Activated B cell treated with CpG ODN at 0.5 μM for 24 hours (primary cell): ENCODE measurements around the gene PXDN. TPM values are rescaled to one million over a fixed set of nuclear protein-coding genes. Genes with fewer than 3 reads are reported as not detected.

Experiments
- ATAC-seq: fragments of 200-7000 bp; cut with Tn5 transposase; one replicate; pipeline ENCODE4 v1.10.0; 2021; ENCODE audit warnings: low read depth, mild to moderate bottlenecking, moderate library complexity
- CTCF ChIA-PET: fragments of 350-600 bp; sonication (Branson Sonifier 250); formaldehyde crosslinking; loops from one replicate; lab custom pipeline; 2021; ENCODE audit warnings: antibody characterized with exemption; lab: Charles Lee
- POLR2A ChIA-PET: fragments of 350-600 bp; sonication (Branson Sonifier 250); formaldehyde crosslinking; loops from one replicate; lab custom pipeline; 2021; ENCODE audit warnings: antibody characterized with exemption; lab: Charles Lee
- DNase-seq: peaks from one replicate; pipeline ENCODE4 v3.0.0; 2022
- H3K27ac Mint-ChIP-seq: one replicate; pipeline ENCODE4 v1.8.0; 2020; ENCODE audit warnings: mixed read lengths
- H3K27me3 Mint-ChIP-seq: one replicate; pipeline ENCODE4 v1.8.0; 2021; ENCODE audit warnings: mixed read lengths
- H3K36me3 Mint-ChIP-seq: one replicate; pipeline ENCODE4 v1.8.0; 2021; ENCODE audit warnings: low read depth, mixed read lengths
- H3K4me1 Mint-ChIP-seq: one replicate; pipeline ENCODE4 v1.8.0; 2021; ENCODE audit warnings: mixed read lengths
- H3K4me3 Mint-ChIP-seq: one replicate; pipeline ENCODE4 v1.8.0; 2020; ENCODE audit warnings: mild to moderate bottlenecking, mixed read lengths
- H3K9me3 Mint-ChIP-seq: one replicate; pipeline ENCODE4 v1.8.0; 2020; ENCODE audit warnings: mixed read lengths
- CTCF ChIP-seq: fragments of 200-600 bp; IDR thresholded peaks from one replicate; pipeline ENCODE4 v1.8.0; 2022; ENCODE audit warnings: antibody characterized with exemption, mild to moderate bottlenecking
- intact Hi-C: fragments of 100-400 bp; cut with micrococcal nuclease; formaldehyde crosslinking; loops from one replicate; pipeline ENCODE4 v1.15.1; 2024
- total RNA-seq: library from RNA; stranded (reverse); gene quantifications from 2 replicates; pipeline ENCODE4 v1.2.3, GENCODE V29; 2022

PXDN gene
- total RNA-seq, 1 donor from 2014 or later = 1.1 TPM

- ATAC-seq = no peak
- Mint-ChIP-seq H3K27ac (no peak overlapping the region), H3K36me3 (no peaks in the 10 kb centered on the region), H3K4me1 (no peaks in the 10 kb centered on the region), H3K4me3 (no peak overlapping the region), H3K9me3 (no peaks in the 10 kb centered on the region), H3K27me3 (peaks cover 16% of the 10 kb centered on the region)
- CTCF ChIA-PET = no interaction called here
- intact Hi-C loops = no loop called here
- DNase-seq = no peak
- POLR2A ChIA-PET = no interaction called here
- TF ChIP-seq CTCF = no peak
Measured at GRCh38 chr2:1594373-1595171, 149.7 kb downstream of the PXDN start.

GRCh38 chr2:1594123-1594372 is 150.3 kb downstream of the PXDN start:
- Mint-ChIP-seq H3K27me3 (peaks cover 17% of the 10 kb centered on the region), H3K36me3 (no peaks in the 10 kb centered on the region), H3K27ac (no peak overlapping the region), H3K9me3 (no peaks in the 10 kb centered on the region), H3K4me3 (no peak overlapping the region), H3K4me1 (no peaks in the 10 kb centered on the region)
- ChIA-PET POLR2A (no interaction called here), CTCF (no interaction called here)
- intact Hi-C loops = no loop called here
- DNase-seq = no peak
- ATAC-seq = no peak
- no peak for TF ChIP-seq CTCF

GRCh38 chr2:1593371-1594122 is 150.8 kb downstream of the PXDN start:
- Mint-ChIP-seq H3K27me3 (peaks cover 17% of the 10 kb centered on the region), H3K4me1 (no peaks in the 10 kb centered on the region), H3K36me3 (no peaks in the 10 kb centered on the region), H3K4me3 (no peak overlapping the region), H3K9me3 (no peaks in the 10 kb centered on the region), H3K27ac (no peak overlapping the region)
- intact Hi-C loops = no loop called here
- TF ChIP-seq CTCF = no peak
- ChIA-PET POLR2A (no interaction called here), CTCF (no interaction called here)
- ATAC-seq (no peak), DNase-seq (no peak)

- intact Hi-C loops = no loop called here
- ATAC-seq (no peak), DNase-seq (no peak)
- no peak overlapping the region for H3K4me3 Mint-ChIP-seq
- no peaks in the 10 kb centered on the region for H3K4me1 Mint-ChIP-seq
- no peak for TF ChIP-seq CTCF
- H3K36me3 Mint-ChIP-seq = no peaks in the 10 kb centered on the region
- POLR2A ChIA-PET = no interaction called here
- H3K27ac Mint-ChIP-seq = no peak overlapping the region
- H3K9me3 Mint-ChIP-seq = no peaks in the 10 kb centered on the region
- CTCF ChIA-PET = no interaction called here
- peaks cover 17% of the 10 kb centered on the region for H3K27me3 Mint-ChIP-seq
Measured at GRCh38 chr2:1591978-1592907, 152.1 kb downstream of the PXDN start.

- no peaks in the 10 kb centered on the region for H3K36me3 Mint-ChIP-seq
- ChIA-PET CTCF (interaction anchor here (1.3 kb wide), 1 partner anchor 159 kb away, joined by 3 read pairs; no protein-coding TSS in a partner anchor), POLR2A (no interaction called here)
- H3K27me3 Mint-ChIP-seq = peaks cover 17% of the 10 kb centered on the region
- no peak for DNase-seq
- no peaks in the 10 kb centered on the region for H3K4me1 Mint-ChIP-seq
- no peak overlapping the region for H3K27ac Mint-ChIP-seq
- ATAC-seq = no peak
- intact Hi-C loops = no loop called here
- no peak for TF ChIP-seq CTCF
- H3K4me3 Mint-ChIP-seq = no peak overlapping the region
- H3K9me3 Mint-ChIP-seq = no peaks in the 10 kb centered on the region
Measured at GRCh38 chr2:1591461-1591770, 152.9 kb downstream of the PXDN start.
